ENCODE measurements around the gene NPBWR2. TPM values are rescaled to one million over a fixed set of nuclear protein-coding genes. Genes with fewer than 3 reads are reported as not detected.

Gene NPBWR2
- total RNA-seq = not detected
- long read RNA-seq = 0 reads

- peak in 1 of 3 donors; percentile 31 for DNase-seq
- peaks cover 0 to 1% (median 0%) of the 10 kb centered on the region in 4 donors for H3K4me1 ChIP-seq
- H3K4me3 ChIP-seq = no peak within 1 kb of the TSS
- H3K9me3 ChIP-seq = no peaks in the 10 kb centered on the region
- no peak within 1 kb of the TSS for H3K27ac ChIP-seq
- no peak for ATAC-seq
- no peak for TF ChIP-seq CTCF (IDR thresholded peaks at IDR 0.05)
- no peak for TF ChIP-seq POLR2A (IDR thresholded peaks at IDR 0.05)
- no peaks in the 10 kb centered on the region for H3K27me3 ChIP-seq
- WGBS (ENCODE audit: insufficient coverage, low coverage, low lambda C conversion rate, missing lambda C conversion rate) = no CpG with 5 or more reads among the region's 22 CpGs
- H3K36me3 ChIP-seq = no peaks in the 10 kb centered on the region
- intact Hi-C loops (cut with DNase I) = no loop called here
Observed at GRCh38 chr20:64106981-64107735, at the start of gene NPBWR2. Gene NPBWR2 (minus strand): TSS chr20:64107565. CDS start chr20:64106831, 734 bp downstream.

GRCh38 chr20:64156136-64156885 lies 48.9 kb upstream of the NPBWR2 start:
- TF ChIP-seq CTCF (IDR thresholded peaks at IDR 0.05) (no peak), POLR2A (IDR thresholded peaks at IDR 0.05) (no peak)
- H3K27me3 ChIP-seq = no peaks in the 10 kb centered on the region
- no peak overlapping the region for H3K27ac ChIP-seq
- ATAC-seq = no peak
- H3K4me1 ChIP-seq = no peaks in the 10 kb centered on the region
- WGBS (ENCODE audit: insufficient coverage, low coverage, low lambda C conversion rate, missing lambda C conversion rate) = 59% methylated on average over 5 of the region's 9 CpGs
- no peaks in the 10 kb centered on the region for H3K36me3 ChIP-seq
- no peak overlapping the region for H3K4me3 ChIP-seq
- intact Hi-C loops (cut with DNase I) = no loop called here
- H3K9me3 ChIP-seq = no peaks in the 10 kb centered on the region
- DNase-seq = peak in 1 of 3 donors; percentile 32

- H3K36me3 ChIP-seq = no peaks in the 10 kb centered on the region
- no peaks in the 10 kb centered on the region for H3K27me3 ChIP-seq
- H3K27ac ChIP-seq = no peak overlapping the region
- WGBS (ENCODE audit: insufficient coverage, low coverage, low lambda C conversion rate, missing lambda C conversion rate) = 64% methylated on average over 11 of the region's 22 CpGs
- peak in 1 of 3 donors; percentile 31 for DNase-seq
- H3K9me3 ChIP-seq = no peaks in the 10 kb centered on the region
- TF ChIP-seq CTCF (IDR thresholded peaks at IDR 0.05) = no peak
- no peak for TF ChIP-seq POLR2A (IDR thresholded peaks at IDR 0.05)
- H3K4me1 ChIP-seq = no peaks in the 10 kb centered on the region
- H3K4me3 ChIP-seq = no peak overlapping the region
- intact Hi-C loops (cut with DNase I) = no loop called here
- ATAC-seq = no peak
Observed at GRCh38 chr20:64155258-64156135, 48.1 kb upstream of the NPBWR2 start.

GRCh38 chr20:64154590-64155257 lies 47.4 kb upstream of the NPBWR2 start:
- no peaks in the 10 kb centered on the region for H3K27me3 ChIP-seq

More at GRCh38 chr20:64154590-64155257, 47.4 kb upstream of the NPBWR2 start:
- DNase-seq (peak in 1 of 3 donors; percentile 31), ATAC-seq (no peak)
- H3K9me3 ChIP-seq = no peaks in the 10 kb centered on the region
- no peak overlapping the region for H3K4me3 ChIP-seq
- no peaks in the 10 kb centered on the region for H3K36me3 ChIP-seq
- H3K27ac ChIP-seq = no peak overlapping the region
- no CpG with 5 or more reads among the region's 9 CpGs for WGBS (ENCODE audit: insufficient coverage, low coverage, low lambda C conversion rate, missing lambda C conversion rate)
- TF ChIP-seq CTCF (IDR thresholded peaks at IDR 0.05) (no peak), POLR2A (IDR thresholded peaks at IDR 0.05) (no peak)
- no peaks in the 10 kb centered on the region for H3K4me1 ChIP-seq
- intact Hi-C loops (cut with DNase I) = no loop called here

Data from right lobe of liver (tissue), 6 donors.